Gastroesophageal sphincter (tissue), 3 donors: ENCODE measurements around the gene LDB2.

Experiments
- CTCF ChIP-seq, 4 experiments: fragments of 200-600 bp in 2 of 4; fragments of 450-650 bp in 2 of 4; sonication (generic) in 1 of 4; IDR thresholded peaks; one replicate each; pipeline ENCODE4 v1.5.1; 2017 to 2019; ENCODE audit warnings: antibody characterized with exemption in 4 of 4, mild to moderate bottlenecking in 2 of 4, moderate library complexity in 2 of 4
- POLR2A ChIP-seq, 2 donors: fragments of 450-650 bp; IDR thresholded peaks; one replicate each; pipeline ENCODE4 v1.6.1; 2017; ENCODE audit warnings: antibody characterized with exemption in 2 of 2, mild to moderate bottlenecking in 2 of 2, moderate library complexity in 1 of 2

GRCh38 chr4:16838226-16838875 lies 60.1 kb downstream of the LDB2 start:
- no peak for TF ChIP-seq CTCF (IDR thresholded peaks at IDR 0.05)
- TF ChIP-seq POLR2A (IDR thresholded peaks at IDR 0.05) = no peak
